MCF 10A (cell line): ENCODE measurements around the gene MIF4GD. TPM values are rescaled to one million over a fixed set of nuclear protein-coding genes. Genes with fewer than 3 reads are reported as not detected.

Experiments
- BruUV-seq: library from RNA; stranded (reverse); fragments of 400-500 nt; replicated peaks from 2 replicates; lab custom pipeline; 2021; lab: Mats Ljungman, UMichigan
- CTCF ChIA-PET: fragments of 300-600 bp; sonication (Branson Sonifier 250); formaldehyde crosslinking; extraction: SDS; loops from one replicate; lab custom pipeline; 2021; ENCODE audit warnings: antibody characterized with exemption, inconsistent platforms; lab: Yijun Ruan, JAX
- POLR2A ChIA-PET: fragments of 300-600, 350-650 bp; sonication (Branson Sonifier 250); formaldehyde crosslinking; extraction: SDS; loops from one replicate; lab custom pipeline; 2020; ENCODE audit warnings: antibody characterized with exemption, inconsistent platforms; lab: Yijun Ruan, JAX
- DNase-seq: peaks from one replicate; pipeline ENCODE4 v3.0.0-alpha.2; 2018; ENCODE audit not compliant: unreplicated experiment
- H3K27ac Mint-ChIP-seq: one replicate; pipeline ENCODE4 v1.8.0; 2022; ENCODE audit warnings: mild to moderate bottlenecking, low read depth, mixed read lengths; ENCODE audit not compliant: unreplicated experiment
- H3K27me3 Mint-ChIP-seq: one replicate; pipeline ENCODE4 v1.8.0; 2022; ENCODE audit warnings: mixed read lengths; ENCODE audit not compliant: insufficient read depth, unreplicated experiment
- H3K36me3 Mint-ChIP-seq: one replicate; pipeline ENCODE4 v1.8.0; 2022; ENCODE audit warnings: mild to moderate bottlenecking, moderate library complexity, mixed read lengths; ENCODE audit not compliant: insufficient read depth, unreplicated experiment
- H3K4me1 Mint-ChIP-seq: one replicate; pipeline ENCODE4 v1.8.0; 2022; ENCODE audit warnings: mixed read lengths; ENCODE audit not compliant: insufficient read depth, unreplicated experiment
- H3K4me3 Mint-ChIP-seq: one replicate; pipeline ENCODE4 v1.8.0; 2022; ENCODE audit warnings: mild to moderate bottlenecking, moderate library complexity, mixed read lengths; ENCODE audit not compliant: unreplicated experiment
- H3K9me3 Mint-ChIP-seq: one replicate; pipeline ENCODE4 v1.8.0; 2022; ENCODE audit warnings: mixed read lengths; ENCODE audit not compliant: unreplicated experiment
- CTCF ChIP-seq: fragments of 200-600 bp; IDR thresholded peaks from one replicate; pipeline ENCODE4 v1.8.0; 2022; ENCODE audit warnings: antibody characterized with exemption, mild to moderate bottlenecking; ENCODE audit not compliant: unreplicated experiment
- intact Hi-C: fragments of 100-400 bp; cut with micrococcal nuclease; formaldehyde crosslinking; loops from 2 replicates; pipeline ENCODE4 v1.14.1; 2022
- total RNA-seq: library from RNA; stranded (reverse); gene quantifications from 2 replicates; pipeline ENCODE4 v1.2.3, GENCODE V29; 2022

MIF4GD gene
- total RNA-seq, 1 experiment from 2014 or later: 23.3 TPM

GRCh38 chr17:75307957-75308731 lies 37.1 kb upstream of the MIF4GD start:
- peaks cover 9% of the 10 kb centered on the region for H3K4me1 Mint-ChIP-seq
- H3K36me3 Mint-ChIP-seq: peaks cover 6% of the 10 kb centered on the region
- no peaks in the 10 kb centered on the region for H3K27me3 Mint-ChIP-seq
- no peak overlapping the region for H3K4me3 Mint-ChIP-seq
- H3K27ac Mint-ChIP-seq: no peak overlapping the region
- intact Hi-C loops: no loop called here
- DNase-seq: no peak
- ChIA-PET CTCF (interaction anchor here (0.9 kb wide), 1 partner anchor 15 kb away, joined by 7 read pairs; no protein-coding TSS in a partner anchor), POLR2A (interaction anchor here (1.0 to 1.7 kb wide), 2 partner anchors 12 to 27 kb away, joined by 3 read pairs; no protein-coding TSS in a partner anchor)
- TF ChIP-seq CTCF: no peak
- BruUV-seq: no TSS peak
- no peaks in the 10 kb centered on the region for H3K9me3 Mint-ChIP-seq

GRCh38 chr17:75301502-75302206 lies 30.6 kb upstream of the MIF4GD start:
- Mint-ChIP-seq H3K4me1 (no peaks in the 10 kb centered on the region), H3K9me3 (no peaks in the 10 kb centered on the region), H3K27me3 (no peaks in the 10 kb centered on the region), H3K27ac (no peak overlapping the region), H3K36me3 (no peaks in the 10 kb centered on the region), H3K4me3 (no peak overlapping the region)
- DNase-seq: no peak
- CTCF ChIA-PET: interaction anchor here (1.6 kb wide), 1 partner anchor 21 kb away, joined by 5 read pairs; no protein-coding TSS in a partner anchor
- no TSS peak for BruUV-seq
- POLR2A ChIA-PET: no interaction called here
- no peak for TF ChIP-seq CTCF
- intact Hi-C loops: no loop called here

- intact Hi-C loops: no loop called here
- H3K9me3 Mint-ChIP-seq: no peaks in the 10 kb centered on the region
- POLR2A ChIA-PET: no interaction called here
- no TSS peak for BruUV-seq
- no peak for DNase-seq
- H3K36me3 Mint-ChIP-seq: no peaks in the 10 kb centered on the region
- H3K4me3 Mint-ChIP-seq: no peak overlapping the region
- no peak for TF ChIP-seq CTCF
- CTCF ChIA-PET: no interaction called here
- no peaks in the 10 kb centered on the region for H3K4me1 Mint-ChIP-seq
- no peaks in the 10 kb centered on the region for H3K27me3 Mint-ChIP-seq
- no peak overlapping the region for H3K27ac Mint-ChIP-seq
Measured at GRCh38 chr17:75301049-75301448, 30.0 kb upstream of the MIF4GD start.

- Mint-ChIP-seq H3K27ac (no peak overlapping the region), H3K9me3 (no peaks in the 10 kb centered on the region), H3K4me1 (no peaks in the 10 kb centered on the region), H3K4me3 (no peak overlapping the region), H3K27me3 (no peaks in the 10 kb centered on the region), H3K36me3 (no peaks in the 10 kb centered on the region)
- intact Hi-C loops: no loop called here
- no TSS peak for BruUV-seq
- ChIA-PET POLR2A (interaction anchor here (0.6 to 1.3 kb wide), 2 partner anchors 10 to 11 kb away, joined by 3 to 6 read pairs; partner anchors contain the start of gene SLC25A19), CTCF (no interaction called here)
- no peak for DNase-seq
- no peak for TF ChIP-seq CTCF
Measured at GRCh38 chr17:75300280-75300679, 29.2 kb upstream of the MIF4GD start.
